ENCODE measurements around the gene RUBCNL.

DNA sequence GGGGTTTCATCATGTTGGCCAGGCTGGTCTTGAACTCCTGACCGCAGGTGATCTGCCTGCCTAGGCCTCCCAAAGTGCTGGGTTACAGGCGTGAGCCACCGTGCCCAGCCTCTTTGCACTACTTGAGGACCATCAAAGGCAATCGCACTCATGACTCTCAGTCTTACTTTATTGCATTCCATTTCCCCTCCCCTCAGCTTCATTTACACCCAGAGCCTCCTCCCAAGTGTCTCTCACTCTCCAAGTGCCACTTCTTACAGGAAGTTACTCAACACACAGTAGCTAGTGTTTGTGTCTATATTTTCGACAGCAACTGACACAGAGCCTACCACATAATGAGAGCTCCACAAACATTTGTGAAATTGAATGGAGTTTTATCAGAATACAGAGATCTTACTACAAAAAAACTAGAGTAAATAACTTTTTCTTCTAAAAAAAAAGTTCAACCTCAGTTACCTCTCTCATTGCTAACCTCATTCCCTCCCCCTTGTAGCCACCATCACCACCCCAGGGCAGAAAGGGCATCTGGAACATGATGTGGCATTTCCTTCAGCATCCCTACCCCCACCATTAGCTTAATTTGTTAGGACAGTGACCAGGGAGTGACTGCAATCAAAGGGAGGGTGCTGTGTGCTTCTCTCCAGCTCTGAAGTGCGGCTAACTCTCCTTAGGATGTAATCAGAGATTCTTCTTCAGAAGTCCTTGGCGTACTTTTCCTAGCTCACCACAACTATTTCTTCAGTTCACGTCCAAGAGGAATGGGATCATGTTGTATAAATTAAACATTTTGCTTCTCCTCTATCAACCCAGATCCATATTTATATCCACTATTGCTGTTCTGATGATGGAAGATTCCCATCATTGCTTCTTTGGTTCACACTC lies 17.0 kb upstream of the RUBCNL start:
- TF ChIP-seq, protein P1, sequence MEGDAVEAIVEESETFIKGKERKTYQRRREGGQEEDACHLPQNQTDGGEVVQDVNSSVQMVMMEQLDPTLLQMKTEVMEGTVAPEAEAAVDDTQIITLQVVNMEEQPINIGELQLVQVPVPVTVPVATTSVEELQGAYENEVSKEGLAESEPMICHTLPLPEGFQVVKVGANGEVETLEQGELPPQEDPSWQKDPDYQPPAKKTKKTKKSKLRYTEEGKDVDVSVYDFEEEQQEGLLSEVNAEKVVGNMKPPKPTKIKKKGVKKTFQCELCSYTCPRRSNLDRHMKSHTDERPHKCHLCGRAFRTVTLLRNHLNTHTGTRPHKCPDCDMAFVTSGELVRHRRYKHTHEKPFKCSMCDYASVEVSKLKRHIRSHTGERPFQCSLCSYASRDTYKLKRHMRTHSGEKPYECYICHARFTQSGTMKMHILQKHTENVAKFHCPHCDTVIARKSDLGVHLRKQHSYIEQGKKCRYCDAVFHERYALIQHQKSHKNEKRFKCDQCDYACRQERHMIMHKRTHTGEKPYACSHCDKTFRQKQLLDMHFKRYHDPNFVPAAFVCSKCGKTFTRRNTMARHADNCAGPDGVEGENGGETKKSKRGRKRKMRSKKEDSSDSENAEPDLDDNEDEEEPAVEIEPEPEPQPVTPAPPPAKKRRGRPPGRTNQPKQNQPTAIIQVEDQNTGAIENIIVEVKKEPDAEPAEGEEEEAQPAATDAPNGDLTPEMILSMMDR (conservative IDR thresholded peaks at IDR 0.05 in 1 of 2, IDR thresholded peaks at IDR 0.05 in 1 of 2; ENCODE audit: extremely low read depth in 1 of 2, insufficient read depth in 1 of 2, low read depth in 1 of 2, low read length in 2 of 2) = no peak
- TF ChIP-seq EZH2 (IDR thresholded peaks at IDR 0.05; ENCODE audit: borderline replicate concordance, low read length) = no peak
